ENCODE measurements around the gene GPR176.

Gene GPR176

DNA sequence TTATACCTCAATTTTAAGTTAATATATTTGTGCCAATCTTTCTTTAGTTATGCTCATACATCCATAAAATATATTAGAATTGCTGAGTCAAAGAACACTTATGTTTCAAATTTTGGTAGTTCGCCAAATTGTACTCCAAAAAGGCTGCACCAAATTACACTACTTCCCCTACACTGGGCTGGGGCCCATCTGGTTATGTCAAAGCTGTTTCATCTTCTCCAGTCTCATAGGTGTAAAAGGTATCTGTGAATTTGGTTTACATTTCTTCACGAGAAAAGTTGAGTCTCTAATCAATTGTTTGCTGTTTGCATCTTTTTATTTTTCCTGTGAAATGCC lies 138.1 kb downstream of the GPR176 start:
- TF ChIP-seq, protein P1, sequence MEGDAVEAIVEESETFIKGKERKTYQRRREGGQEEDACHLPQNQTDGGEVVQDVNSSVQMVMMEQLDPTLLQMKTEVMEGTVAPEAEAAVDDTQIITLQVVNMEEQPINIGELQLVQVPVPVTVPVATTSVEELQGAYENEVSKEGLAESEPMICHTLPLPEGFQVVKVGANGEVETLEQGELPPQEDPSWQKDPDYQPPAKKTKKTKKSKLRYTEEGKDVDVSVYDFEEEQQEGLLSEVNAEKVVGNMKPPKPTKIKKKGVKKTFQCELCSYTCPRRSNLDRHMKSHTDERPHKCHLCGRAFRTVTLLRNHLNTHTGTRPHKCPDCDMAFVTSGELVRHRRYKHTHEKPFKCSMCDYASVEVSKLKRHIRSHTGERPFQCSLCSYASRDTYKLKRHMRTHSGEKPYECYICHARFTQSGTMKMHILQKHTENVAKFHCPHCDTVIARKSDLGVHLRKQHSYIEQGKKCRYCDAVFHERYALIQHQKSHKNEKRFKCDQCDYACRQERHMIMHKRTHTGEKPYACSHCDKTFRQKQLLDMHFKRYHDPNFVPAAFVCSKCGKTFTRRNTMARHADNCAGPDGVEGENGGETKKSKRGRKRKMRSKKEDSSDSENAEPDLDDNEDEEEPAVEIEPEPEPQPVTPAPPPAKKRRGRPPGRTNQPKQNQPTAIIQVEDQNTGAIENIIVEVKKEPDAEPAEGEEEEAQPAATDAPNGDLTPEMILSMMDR (IDR thresholded peaks at IDR 0.05; ENCODE audit: extremely low read depth, missing control alignments) = no peak

DNA sequence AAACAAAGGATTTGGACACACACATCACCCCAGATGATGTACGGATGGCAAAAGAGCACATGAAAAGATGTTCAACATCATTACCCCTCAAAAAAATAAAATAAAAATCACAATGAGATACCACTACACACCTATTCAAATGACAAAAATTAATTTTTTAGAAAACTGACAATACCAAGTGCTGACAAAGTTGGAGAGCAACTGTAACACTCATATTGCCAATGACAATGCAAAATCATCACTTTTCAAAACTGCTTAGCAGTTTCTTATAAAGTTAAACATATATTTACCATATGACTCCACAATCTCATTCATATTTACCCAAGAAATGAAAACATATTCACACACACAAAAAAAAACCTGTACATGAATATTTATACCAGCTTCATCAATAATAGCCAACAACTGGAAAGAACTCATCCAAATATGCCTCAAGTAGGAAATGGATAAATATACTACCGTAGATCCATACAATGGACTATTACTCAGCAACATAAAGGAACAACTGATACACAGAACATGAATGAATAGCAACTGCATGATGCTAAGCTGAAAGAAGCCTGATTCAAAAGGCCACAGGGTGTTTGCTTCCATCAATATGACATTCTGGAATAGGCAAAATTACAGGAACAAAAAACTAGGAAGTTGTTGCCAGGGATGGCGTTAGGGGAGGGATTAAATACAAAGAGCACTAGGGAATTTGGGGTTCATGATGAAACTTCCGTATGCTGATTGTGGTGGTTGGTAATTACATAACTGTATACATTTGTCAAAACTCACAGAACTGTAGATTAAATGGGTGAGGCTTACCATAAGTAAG lies 138.7 kb downstream of the GPR176 start:
- no peak for DNase-seq (ENCODE audit: low spot score)
- TF ChIP-seq, protein P1 (IDR thresholded peaks at IDR 0.05; ENCODE audit: extremely low read depth, missing control alignments) = no peak

More for the DNA sequence above, 138.1 kb downstream of the GPR176 start:
- DNase-seq (ENCODE audit: low spot score) = no peak

DNA sequence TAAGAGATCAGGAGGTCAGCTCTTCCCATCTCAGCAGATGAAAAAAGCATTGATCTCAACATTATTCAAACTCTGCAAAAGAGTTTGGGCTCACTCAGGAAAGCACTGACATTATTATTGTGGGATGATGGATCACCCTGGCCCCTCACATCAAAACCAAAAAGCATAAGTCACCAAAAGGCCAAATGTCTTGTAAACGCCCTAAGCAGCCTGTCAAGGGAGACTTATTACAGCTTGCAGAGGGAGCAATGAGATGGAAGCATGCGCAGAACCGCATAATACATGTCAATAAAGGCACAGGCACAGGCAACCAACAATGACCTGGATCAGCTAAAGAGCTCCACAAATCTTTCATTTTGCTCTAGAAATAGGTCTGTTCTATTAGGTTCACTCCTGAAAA lies 142.0 kb downstream of the GPR176 start:
- TF ChIP-seq, protein P1 (IDR thresholded peaks at IDR 0.05; ENCODE audit: extremely low read depth, missing control alignments) = no peak

DNA sequence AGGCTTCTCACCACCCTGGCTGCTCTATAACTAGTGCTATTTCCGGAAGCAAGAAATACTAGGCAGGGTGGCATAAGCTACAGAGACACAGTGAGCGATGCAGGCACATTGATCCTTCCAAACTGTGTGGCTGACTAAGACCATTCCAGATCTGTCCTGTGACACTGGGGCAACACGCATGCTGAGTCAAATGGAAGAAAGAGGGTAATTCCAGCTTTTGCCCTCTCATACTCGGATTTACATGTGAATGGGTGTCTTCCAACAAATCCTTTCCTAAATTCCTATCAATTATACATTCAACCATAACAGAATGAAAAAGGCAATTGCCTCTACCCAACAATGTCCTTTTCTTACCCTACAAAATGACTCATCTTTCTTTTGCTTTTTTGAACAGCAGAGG lies 142.6 kb downstream of the GPR176 start:
- TF ChIP-seq, protein P1 (IDR thresholded peaks at IDR 0.05; ENCODE audit: extremely low read depth, missing control alignments) = no peak
- DNase-seq (ENCODE audit: low spot score) = no peak

More for the DNA sequence above, 142.0 kb downstream of the GPR176 start:
- DNase-seq (ENCODE audit: low spot score) = no peak

DNA sequence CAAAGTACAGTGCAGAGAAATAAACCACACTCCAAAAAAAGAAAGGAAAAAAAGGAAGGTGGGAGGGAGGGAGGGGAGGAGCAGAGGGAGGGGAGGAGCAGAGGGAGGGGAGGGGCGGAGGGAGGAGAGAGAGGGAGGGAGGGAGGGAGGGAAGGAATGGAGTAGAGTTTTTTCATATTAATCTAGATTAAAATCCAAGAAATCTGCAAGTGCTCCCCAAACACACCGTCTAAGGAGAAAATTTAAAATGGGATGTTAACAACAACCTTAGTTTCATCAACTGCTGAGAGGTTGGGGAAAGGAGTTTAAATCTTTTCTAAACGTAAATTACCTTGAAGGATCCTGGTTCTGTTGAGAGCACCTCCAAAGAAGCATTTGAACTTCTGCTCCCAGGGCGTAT lies 144.0 kb downstream of the GPR176 start:
- no peak for DNase-seq (ENCODE audit: low spot score)
- TF ChIP-seq, protein P1 (IDR thresholded peaks at IDR 0.05; ENCODE audit: extremely low read depth, missing control alignments) = no peak

DNA sequence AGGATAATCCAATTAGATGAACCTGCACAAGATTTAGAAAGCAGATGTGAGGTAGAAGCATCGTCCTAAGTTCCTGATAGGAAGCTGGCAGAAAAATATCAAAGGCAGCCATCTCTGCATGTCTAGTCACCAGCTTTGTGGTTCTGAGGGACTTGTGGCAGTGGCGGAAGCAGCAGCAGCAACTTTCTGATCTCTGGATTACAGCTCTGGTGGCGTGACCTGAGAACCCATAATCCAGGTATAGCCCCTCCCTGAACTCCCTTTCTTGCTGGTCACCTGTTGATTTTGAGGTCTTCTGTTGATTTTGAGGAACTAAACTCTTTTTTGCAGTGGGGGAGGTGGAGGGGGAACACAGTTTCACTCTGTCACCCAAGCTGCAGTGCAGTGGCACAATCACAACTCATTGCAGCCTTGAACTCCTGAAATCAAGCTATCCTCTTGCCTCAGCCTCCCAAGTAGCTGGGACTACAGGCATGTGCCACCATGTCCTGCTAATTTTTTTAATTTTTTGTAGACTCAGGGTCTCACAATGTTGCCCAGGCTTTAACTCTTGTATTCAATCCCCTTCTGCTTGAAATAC lies 145.3 kb downstream of the GPR176 start:
- TF ChIP-seq, protein P1 (IDR thresholded peaks at IDR 0.05; ENCODE audit: extremely low read depth, missing control alignments) = no peak
- no peak for DNase-seq (ENCODE audit: low spot score)
